ENCODE data around the gene HECTD1. TPM values are rescaled to one million over a fixed set of nuclear protein-coding genes. Genes with fewer than 3 reads are reported as not detected.

The HECTD1 gene
- total RNA-seq, 1 experiment from 2014 or later: 138 TPM

DNA sequence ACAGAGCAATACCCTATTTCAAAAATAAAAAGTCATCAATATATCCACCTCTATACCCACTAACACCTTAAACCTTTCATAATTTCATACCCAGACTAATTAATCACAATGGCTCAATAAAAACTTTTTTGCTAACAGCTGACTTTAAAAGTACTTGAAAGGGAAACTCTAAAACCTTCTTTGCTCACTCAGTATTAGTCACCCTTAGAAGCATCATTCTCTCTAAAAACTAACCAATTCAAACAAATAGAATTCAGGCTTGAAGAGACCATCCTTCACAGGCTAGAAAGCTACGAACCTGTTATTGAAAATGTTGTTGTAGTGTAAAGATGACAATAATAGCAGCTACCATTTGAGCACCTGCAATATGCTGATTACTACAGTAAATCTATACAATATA, 37.2 kb downstream of the HECTD1 start:
- CTCF ChIA-PET: no interaction called here
- intact Hi-C loops (cut with micrococcal nuclease; ENCODE audit: unreplicated experiment): no loop called here

GRCh38 chr14:31169877-31170276, 37.7 kb downstream of the HECTD1 start:
- DNase-seq (ENCODE audit: low spot score): no peak
- intact Hi-C loops (cut with micrococcal nuclease; ENCODE audit: unreplicated experiment): no loop called here
- Histone ChIP-seq H3K27me3 (replicated peaks; ENCODE audit: insufficient read depth, low read depth, low read length, poor library complexity) (no peaks in the 10 kb centered on the region), H3K4me1 (ENCODE audit: insufficient read depth, low read length, poor library complexity, severe bottlenecking) (no peaks in the 10 kb centered on the region), H3K9me3 (ENCODE audit: low read depth, low read length, poor library complexity, severe bottlenecking) (no peaks in the 10 kb centered on the region), H3K4me3 (ENCODE audit: low read depth, low read length, poor library complexity, severe bottlenecking) (no peak overlapping the region), H3K36me3 (ENCODE audit: insufficient read depth, low read length, poor library complexity, severe bottlenecking) (peaks cover 56% of the 10 kb centered on the region), H3K27ac (ENCODE audit: low read depth, low read length, poor library complexity, severe bottlenecking) (no peak overlapping the region)
- TF ChIP-seq EZH2 (IDR thresholded peaks at IDR 0.05; ENCODE audit: borderline replicate concordance, low read depth, low read length, poor library complexity, severe bottlenecking): no peak
- TF ChIP-seq, protein P1, sequence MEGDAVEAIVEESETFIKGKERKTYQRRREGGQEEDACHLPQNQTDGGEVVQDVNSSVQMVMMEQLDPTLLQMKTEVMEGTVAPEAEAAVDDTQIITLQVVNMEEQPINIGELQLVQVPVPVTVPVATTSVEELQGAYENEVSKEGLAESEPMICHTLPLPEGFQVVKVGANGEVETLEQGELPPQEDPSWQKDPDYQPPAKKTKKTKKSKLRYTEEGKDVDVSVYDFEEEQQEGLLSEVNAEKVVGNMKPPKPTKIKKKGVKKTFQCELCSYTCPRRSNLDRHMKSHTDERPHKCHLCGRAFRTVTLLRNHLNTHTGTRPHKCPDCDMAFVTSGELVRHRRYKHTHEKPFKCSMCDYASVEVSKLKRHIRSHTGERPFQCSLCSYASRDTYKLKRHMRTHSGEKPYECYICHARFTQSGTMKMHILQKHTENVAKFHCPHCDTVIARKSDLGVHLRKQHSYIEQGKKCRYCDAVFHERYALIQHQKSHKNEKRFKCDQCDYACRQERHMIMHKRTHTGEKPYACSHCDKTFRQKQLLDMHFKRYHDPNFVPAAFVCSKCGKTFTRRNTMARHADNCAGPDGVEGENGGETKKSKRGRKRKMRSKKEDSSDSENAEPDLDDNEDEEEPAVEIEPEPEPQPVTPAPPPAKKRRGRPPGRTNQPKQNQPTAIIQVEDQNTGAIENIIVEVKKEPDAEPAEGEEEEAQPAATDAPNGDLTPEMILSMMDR (conservative IDR thresholded peaks at IDR 0.05; ENCODE audit: low read depth, low read length): no peak
- ChIA-PET POLR2A (ENCODE audit: low non-redundant PET) (no interaction called here), CTCF (no interaction called here)
- no TSS peak for BruUV-seq (replicated peaks)

More for the DNA sequence above, 37.2 kb downstream of the HECTD1 start:
- BruUV-seq (replicated peaks): no TSS peak
- Histone ChIP-seq H3K36me3 (ENCODE audit: insufficient read depth, low read length, poor library complexity, severe bottlenecking) (peaks cover 61% of the 10 kb centered on the region), H3K9me3 (ENCODE audit: low read depth, low read length, poor library complexity, severe bottlenecking) (no peaks in the 10 kb centered on the region), H3K4me3 (ENCODE audit: low read depth, low read length, poor library complexity, severe bottlenecking) (no peak overlapping the region), H3K4me1 (ENCODE audit: insufficient read depth, low read length, poor library complexity, severe bottlenecking) (no peaks in the 10 kb centered on the region), H3K27me3 (replicated peaks; ENCODE audit: insufficient read depth, low read depth, low read length, poor library complexity) (no peaks in the 10 kb centered on the region), H3K27ac (ENCODE audit: low read depth, low read length, poor library complexity, severe bottlenecking) (no peak overlapping the region)
- POLR2A ChIA-PET (ENCODE audit: low non-redundant PET): interaction anchor here (0.6 kb wide), 1 partner anchor 91 kb away, joined by 7 read pairs; no protein-coding TSS in a partner anchor
- TF ChIP-seq, protein P1 (conservative IDR thresholded peaks at IDR 0.05; ENCODE audit: low read depth, low read length): no peak
- no peak for TF ChIP-seq EZH2 (IDR thresholded peaks at IDR 0.05; ENCODE audit: borderline replicate concordance, low read depth, low read length, poor library complexity, severe bottlenecking)
- no peak for DNase-seq (ENCODE audit: low spot score)

GRCh38 chr14:31167032-31167431, 40.6 kb downstream of the HECTD1 start:
- BruUV-seq (replicated peaks): no TSS peak
- Histone ChIP-seq H3K27ac (ENCODE audit: low read depth, low read length, poor library complexity, severe bottlenecking) (no peak overlapping the region), H3K9me3 (ENCODE audit: low read depth, low read length, poor library complexity, severe bottlenecking) (no peaks in the 10 kb centered on the region), H3K4me1 (ENCODE audit: insufficient read depth, low read length, poor library complexity, severe bottlenecking) (peaks cover 6% of the 10 kb centered on the region), H3K36me3 (ENCODE audit: insufficient read depth, low read length, poor library complexity, severe bottlenecking) (peaks cover 38% of the 10 kb centered on the region), H3K27me3 (replicated peaks; ENCODE audit: insufficient read depth, low read depth, low read length, poor library complexity) (no peaks in the 10 kb centered on the region), H3K4me3 (ENCODE audit: low read depth, low read length, poor library complexity, severe bottlenecking) (no peak overlapping the region)
- intact Hi-C loops (cut with micrococcal nuclease; ENCODE audit: unreplicated experiment): no loop called here
- no peak for DNase-seq (ENCODE audit: low spot score)
- CTCF ChIA-PET: no interaction called here
- POLR2A ChIA-PET (ENCODE audit: low non-redundant PET): no interaction called here
- TF ChIP-seq EZH2 (IDR thresholded peaks at IDR 0.05; ENCODE audit: borderline replicate concordance, low read depth, low read length, poor library complexity, severe bottlenecking): no peak
- TF ChIP-seq, protein P1 (conservative IDR thresholded peaks at IDR 0.05; ENCODE audit: low read depth, low read length): no peak
